ENCODE data around the gene BCDIN3D.

The BCDIN3D gene

DNA sequence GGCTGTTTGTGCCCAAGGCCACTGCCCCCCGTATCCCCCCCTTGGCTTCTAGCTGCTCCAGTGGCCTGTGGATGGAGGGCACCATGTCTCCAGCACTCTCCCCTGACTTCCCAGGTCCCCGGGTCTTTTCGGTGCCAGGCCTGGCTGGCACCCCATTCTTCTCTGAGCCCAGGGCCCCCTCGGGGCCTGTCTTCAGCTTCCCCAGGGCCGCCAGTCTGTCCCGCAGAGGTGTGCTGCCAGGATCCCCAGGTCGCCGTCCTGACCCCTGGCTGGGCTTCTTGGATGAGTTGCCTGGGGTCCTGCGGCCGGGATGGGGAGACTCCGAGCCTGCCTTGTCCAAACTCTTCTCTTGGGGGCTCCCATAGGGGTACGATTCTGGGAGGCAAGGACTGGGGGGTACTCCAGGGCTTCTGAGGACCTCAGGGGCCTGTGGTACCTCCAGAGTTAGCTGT lies 47.2 kb downstream of the BCDIN3D start:
- DNase-seq, result no peak

DNA sequence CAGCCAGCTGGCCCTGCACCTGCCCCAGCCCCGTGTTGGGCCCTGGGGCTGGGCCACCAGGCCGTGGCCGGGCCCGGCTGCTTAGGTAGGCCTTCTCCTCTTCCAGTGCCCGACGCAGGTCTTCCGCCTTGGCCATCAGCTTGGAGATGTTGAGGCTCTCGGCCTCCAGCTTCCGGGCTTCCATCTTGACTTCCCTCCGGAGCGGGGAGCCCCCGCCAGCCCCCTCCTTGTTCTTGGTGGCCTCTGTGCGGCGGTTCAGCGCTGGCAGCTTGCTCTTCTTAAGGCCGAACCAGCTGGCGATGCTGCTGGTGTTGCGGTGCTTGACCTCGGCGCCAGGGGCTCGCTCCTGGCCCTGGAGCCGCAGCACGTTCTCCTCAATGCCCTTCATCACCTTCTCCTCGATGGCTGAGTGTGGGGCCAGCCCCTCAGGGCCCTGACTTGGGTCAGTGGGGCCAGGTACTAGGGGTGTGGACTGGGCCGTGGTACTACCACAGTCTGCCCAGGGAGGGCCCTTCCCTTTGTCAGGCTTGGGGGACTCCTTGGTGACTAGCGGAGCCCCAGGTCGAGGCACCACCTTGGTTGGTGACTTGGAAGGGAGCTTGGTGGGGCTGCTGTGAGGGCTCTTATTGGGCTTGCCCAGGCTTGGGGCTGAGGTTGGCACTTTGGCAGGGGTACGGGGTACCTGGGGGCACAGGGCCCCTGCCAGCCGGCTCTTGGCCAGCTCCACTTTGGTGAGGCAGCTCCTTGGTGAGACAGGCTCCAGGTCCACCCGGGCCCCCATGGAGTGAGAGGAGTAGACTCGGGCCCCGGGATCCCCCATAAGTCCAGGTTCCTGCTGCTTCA lies 47.9 kb downstream of the BCDIN3D start:
- no peak for DNase-seq

DNA sequence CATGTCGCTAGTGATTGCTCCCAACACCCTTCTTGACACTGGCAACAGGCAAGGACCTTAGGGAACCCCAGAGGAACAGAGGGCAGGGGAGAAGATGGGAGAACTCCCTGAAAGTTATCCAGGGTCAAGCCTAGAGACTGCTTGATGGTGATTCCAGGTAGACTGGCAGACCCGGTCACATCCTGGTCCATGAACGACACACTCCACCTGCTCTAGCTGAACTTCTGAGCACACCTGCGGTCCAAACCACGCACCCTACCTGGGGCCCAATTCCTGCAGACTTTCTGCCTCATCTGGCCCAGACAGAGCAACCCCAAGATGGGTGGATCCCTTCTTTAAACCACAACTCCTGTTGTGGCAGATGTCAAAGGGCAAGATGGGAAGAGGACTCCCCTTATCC lies 48.9 kb downstream of the BCDIN3D start:
- DNase-seq, result no peak

DNA sequence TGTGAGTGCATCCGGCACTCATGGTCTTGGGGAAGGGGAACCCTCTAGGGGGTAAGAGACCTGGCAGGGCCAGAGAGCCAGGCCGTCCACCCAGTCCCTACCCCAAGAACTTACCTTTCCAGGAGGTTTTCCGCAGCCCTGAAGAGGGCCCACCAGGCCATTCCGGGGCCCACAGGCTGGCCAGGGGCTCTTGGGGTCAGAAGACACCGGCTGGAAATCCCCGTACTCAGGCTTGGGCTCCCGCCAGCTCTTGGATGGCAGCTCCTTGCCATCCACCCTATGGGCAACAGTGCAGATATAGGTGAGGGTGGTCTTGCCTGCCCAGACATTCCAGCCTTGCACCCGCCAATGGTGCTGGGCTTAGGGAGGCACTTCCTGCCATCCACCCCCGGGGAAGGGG lies 49.3 kb downstream of the BCDIN3D start:
- DNase-seq, result no peak

DNA sequence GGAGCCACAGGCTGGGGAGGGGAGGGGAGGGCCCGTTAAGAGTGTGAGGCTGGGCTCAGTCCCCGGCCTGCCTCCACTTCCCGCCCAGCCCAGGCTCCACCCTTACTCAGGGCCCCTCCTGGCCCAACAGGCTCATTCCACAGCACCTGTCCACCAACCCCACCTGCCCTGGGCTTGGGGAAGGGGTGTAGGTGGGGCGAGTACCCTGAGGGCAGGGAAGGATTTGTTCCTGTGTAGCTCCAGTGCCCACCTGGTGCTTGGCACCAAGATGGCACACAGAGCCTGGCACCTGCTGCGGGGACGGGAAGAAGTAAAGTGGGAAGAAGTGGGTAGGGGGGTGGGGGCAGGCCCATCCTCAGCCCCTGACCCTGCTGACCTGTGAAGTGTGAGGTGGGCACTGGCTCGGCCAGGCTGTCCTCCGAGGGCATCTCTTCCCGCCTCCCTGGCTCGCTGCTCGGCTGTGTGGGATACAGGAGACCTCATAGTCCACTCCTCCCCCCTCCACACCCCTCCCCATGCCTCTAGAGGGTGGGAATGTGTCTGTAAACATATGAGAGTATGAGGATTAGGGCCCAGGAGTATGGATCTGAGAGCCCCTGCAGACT lies 49.8 kb downstream of the BCDIN3D start:
- no peak for DNase-seq

DNA sequence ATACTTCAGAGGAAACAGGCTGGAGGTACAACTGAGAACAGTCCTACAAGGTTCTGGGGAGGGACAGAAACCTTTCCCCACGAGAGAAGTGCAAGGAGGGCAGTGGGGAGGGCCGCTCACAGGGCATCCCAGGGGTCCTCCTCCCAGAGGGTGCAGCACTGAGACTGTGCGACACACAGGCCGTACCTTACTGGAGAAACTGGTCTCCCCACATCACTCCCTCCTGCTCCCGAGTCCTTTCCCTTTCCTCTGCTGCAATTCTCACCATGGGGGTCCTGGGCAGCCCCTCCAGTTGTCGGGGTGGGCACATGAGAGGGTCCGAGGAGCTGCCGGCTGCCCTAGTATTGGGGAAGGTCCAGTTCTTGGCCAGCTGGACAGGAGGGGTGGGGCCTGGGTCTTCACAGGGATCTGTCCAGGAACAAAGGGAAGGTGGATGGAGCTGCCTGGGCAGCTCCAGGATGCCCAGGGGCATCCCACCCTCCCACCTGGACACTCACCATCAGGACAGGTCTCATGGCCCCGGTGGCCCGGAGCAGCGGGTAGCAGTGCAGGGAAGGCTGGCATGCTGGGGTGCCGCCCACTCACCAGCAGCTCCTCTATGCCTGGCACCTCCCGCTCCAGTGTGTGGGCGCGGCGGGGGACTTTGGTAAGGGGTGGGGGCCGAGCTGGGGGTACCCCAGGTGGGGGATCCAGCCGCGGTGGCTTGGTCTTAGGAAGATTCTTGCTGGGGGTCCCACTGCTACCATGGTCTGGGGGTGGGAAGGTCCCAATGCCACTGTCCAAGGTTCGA lies 50.5 kb downstream of the BCDIN3D start:
- DNase-seq, result no peak

DNA sequence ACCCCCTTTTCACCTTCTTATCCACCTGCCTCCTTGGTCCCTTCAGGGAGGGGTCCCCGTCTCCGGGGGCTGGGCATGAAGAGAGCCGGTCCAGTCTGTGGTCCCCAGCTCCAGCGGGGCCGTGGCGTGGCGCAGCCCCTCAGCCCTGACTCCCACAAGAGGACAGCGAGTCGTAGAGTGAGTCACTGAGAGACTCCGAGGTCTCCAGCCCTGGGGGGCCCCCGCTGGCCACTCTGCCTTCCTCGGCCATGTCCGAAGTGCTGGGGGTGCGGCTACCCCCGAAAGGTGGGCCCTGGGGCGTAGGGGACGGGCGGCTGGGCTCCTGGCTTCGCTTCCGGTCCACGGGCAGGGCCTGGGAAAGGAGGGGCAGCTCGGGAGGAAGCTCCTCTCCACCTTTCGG lies 51.2 kb downstream of the BCDIN3D start:
- DNase-seq, result no peak

DNA sequence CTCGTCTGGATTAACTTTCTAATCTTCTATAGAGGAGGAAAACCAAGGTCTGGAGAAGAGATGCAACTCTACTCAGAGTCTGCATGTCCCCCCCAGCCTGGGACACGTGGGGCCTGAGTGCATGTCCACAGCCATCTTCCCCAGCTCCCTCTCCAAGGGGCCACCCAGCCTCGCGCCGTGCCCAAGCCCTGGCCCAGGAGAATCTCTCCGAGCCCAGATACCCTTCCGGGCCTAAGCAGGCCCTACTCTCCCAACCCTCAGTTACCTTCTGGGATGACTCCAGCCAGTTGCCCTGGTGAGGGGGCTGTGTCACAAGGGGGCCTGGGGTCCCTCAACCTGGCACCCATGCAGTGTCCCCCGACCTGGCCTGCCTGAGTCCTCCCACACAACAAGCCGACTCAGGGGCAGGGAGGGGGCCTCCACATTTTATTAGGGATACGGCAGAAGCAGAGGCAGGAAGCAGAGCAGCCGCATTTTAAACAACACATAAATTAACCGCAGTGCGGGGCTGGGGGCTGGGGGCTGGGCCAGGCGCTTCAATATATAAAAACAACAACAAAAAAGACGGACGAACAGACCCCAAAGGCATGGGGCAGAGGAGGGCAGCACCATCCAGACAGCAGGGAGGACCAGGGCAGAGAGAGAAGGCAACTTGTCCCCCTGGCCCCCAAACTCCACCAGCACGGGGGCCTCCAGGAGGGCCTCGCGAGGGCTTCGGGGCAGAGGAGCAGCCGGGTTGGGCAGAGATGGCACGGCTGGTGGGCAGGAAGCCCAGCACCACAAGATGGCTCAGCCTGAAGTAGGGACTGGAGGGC lies 52.0 kb downstream of the BCDIN3D start:
- no peak for DNase-seq

DNA sequence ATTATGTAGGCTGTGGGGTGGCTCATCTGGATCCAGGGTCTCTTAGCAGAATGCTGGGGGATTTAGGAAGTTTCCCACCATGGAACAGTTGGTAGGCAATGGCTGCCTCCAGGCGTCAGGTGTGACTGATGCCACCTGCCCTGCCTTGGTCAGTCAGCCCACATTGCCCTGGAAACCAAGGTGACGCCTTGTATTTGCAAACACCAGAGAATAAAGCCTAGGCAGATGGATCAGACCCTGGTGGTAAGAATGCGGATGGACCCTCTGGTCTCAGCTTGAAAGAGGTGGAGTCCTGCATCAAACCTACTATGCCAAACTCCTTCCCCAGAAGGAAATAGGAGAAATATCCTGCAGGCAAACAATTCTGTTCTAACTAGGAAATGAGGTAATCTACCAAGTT lies 52.9 kb downstream of the BCDIN3D start:
- DNase-seq, result no peak

DNA sequence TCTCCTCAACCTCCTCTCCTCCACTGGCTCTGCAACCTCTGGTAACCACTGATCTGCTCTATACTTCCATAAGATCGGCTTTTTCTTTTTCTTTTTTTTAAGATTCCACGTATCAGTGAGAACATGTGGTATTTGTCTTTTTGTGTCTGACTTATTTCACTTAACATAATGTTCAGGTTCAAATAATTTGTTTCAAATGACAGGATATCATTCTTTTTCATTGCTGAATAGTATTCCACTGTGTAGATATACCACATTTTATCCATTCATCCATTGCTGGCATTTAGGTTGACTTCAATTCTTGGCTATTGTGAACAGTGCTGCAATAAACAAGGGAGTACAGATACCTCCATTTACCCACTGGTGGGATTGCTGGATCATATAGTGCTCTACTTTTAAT lies 55.2 kb downstream of the BCDIN3D start:
- no peak for DNase-seq

Data from NCI-H82 (cell line).